SK-N-SH (cell line): ENCODE measurements around the gene PCNX2. TPM values are rescaled to one million over a fixed set of nuclear protein-coding genes. Genes with fewer than 3 reads are reported as not detected.

ENCODE experiments used
- CTCF ChIA-PET: fragments of 300-600, 350-600 bp; formaldehyde crosslinking; extraction: SDS; loops from one replicate; lab custom pipeline; 2021; lab: Yijun Ruan, JAX
- POLR2A ChIA-PET: fragments of 350-600 bp; sonication (Branson Sonifier 250); formaldehyde crosslinking; extraction: SDS; loops from one replicate; lab custom pipeline; 2020; ENCODE audit warnings: antibody characterized with exemption, inconsistent platforms; lab: Yijun Ruan, JAX
- DNase-seq: peaks from one replicate; pipeline ENCODE4 v3.0.0; 2012
- H2AFZ ChIP-seq: fragments of 200-600 bp; sonication (generic); 2 replicates; pipeline ENCODE4 v1.8.1; 2016; ENCODE audit warnings: antibody characterized with exemption, mild to moderate bottlenecking, low read depth
- H3F3A ChIP-seq: fragments of 200-600 bp; sonication (generic); replicated peaks from 2 replicates; pipeline ENCODE3; 2016; ENCODE audit warnings: antibody characterized with exemption, mild to moderate bottlenecking; ENCODE audit not compliant: insufficient read depth
- H3K27ac ChIP-seq, 2 experiments: fragments of 200-500 bp in 1 of 2; fragments of 200-600 bp in 1 of 2; sonication (Bioruptor generic) in 1 of 2; sonication (generic), shearing (Covaris generic) in 1 of 2; 2 replicates each; pipeline versions ENCODE4 v1.5.1 to v1.6.1; 2014 to 2016; ENCODE audit warnings: low read depth in 2 of 2, inconsistent platforms in 1 of 2, low read length in 1 of 2, mild to moderate bottlenecking in 1 of 2, mixed read lengths in 1 of 2
- H3K27me3 ChIP-seq: fragments of 200-600 bp; sonication (generic), shearing (Covaris generic); 2 replicates; pipeline ENCODE4 v1.6.1; 2016; ENCODE audit warnings: mixed run types; ENCODE audit not compliant: insufficient read depth
- H3K36me3 ChIP-seq, 2 experiments: fragments of 200-500 bp in 1 of 2; fragments of 200-600 bp in 1 of 2; sonication (Bioruptor generic) in 1 of 2; sonication (generic) in 1 of 2; replicated peaks in 1 of 2; 2 replicates each; pipeline versions ENCODE3 to v1.5.1; 2014 to 2016; ENCODE audit warnings: low read length in 1 of 2, mild to moderate bottlenecking in 1 of 2; ENCODE audit not compliant: insufficient read depth in 2 of 2, control insufficient read depth in 1 of 2
- H3K4me1 ChIP-seq, 2 experiments: fragments of 200-500 bp in 1 of 2; fragments of 200-600 bp in 1 of 2; sonication (Bioruptor generic) in 1 of 2; sonication (generic), shearing (Covaris generic) in 1 of 2; 2 replicates each; pipeline versions ENCODE4 v1.5.1 to v1.6.1; 2014 to 2016; ENCODE audit warnings: low read depth in 1 of 2, low read length in 1 of 2, mixed run types in 1 of 2; ENCODE audit not compliant: insufficient read depth in 2 of 2, control insufficient read depth in 1 of 2
- H3K4me2 ChIP-seq: fragments of 200-600 bp; sonication (generic), shearing (Covaris generic); 2 replicates; pipeline ENCODE4 v1.6.1; 2017; ENCODE audit warnings: mixed run types
- H3K4me3 ChIP-seq, 2 experiments: fragments of 200-500 bp in 1 of 2; fragments of 200-600 bp in 1 of 2; sonication (Bioruptor generic) in 1 of 2; sonication (generic), shearing (Covaris generic) in 1 of 2; 2 replicates each; pipeline versions ENCODE4 v1.5.1 to v1.8.1; 2014 to 2016; ENCODE audit warnings: low read depth in 2 of 2, inconsistent platforms in 1 of 2, low read length in 1 of 2, mild to moderate bottlenecking in 1 of 2, mixed read lengths in 1 of 2, moderate library complexity in 1 of 2
- H3K79me2 ChIP-seq: fragments of 200-600 bp; sonication (generic); 2 replicates; pipeline ENCODE4 v1.8.1; 2017; ENCODE audit warnings: mild to moderate bottlenecking; ENCODE audit not compliant: insufficient read depth
- H3K9ac ChIP-seq: fragments of 200-600 bp; sonication (generic); 2 replicates; pipeline ENCODE4 v1.6.1; 2017; ENCODE audit warnings: mixed run types
- H3K9me2 ChIP-seq: fragments of 200-600 bp; sonication (generic); 2 replicates; pipeline ENCODE4 v1.6.1; 2017; ENCODE audit warnings: mixed run types
- H3K9me3 ChIP-seq: fragments of 200-600 bp; sonication (generic); 2 replicates; pipeline ENCODE4 v1.6.1; 2017; ENCODE audit warnings: mixed run types, mild to moderate bottlenecking, moderate library complexity
- H4K20me1 ChIP-seq: fragments of 200-600 bp; sonication (generic); 2 replicates; pipeline ENCODE4 v1.6.1; 2017; ENCODE audit warnings: mild to moderate bottlenecking, mixed run types; ENCODE audit not compliant: insufficient read depth
- CHD2 ChIP-seq: fragments of 150-350 bp; IDR thresholded peaks from 2 replicates; pipeline ENCODE4 v1.6.1; 2018; ENCODE audit warnings: low read length; ENCODE audit not compliant: partially characterized antibody
- EP300 ChIP-seq, 2 experiments: IDR thresholded peaks; 2 replicates each; pipeline versions ENCODE4 v1.4.0 to v1.6.1; 2012; ENCODE audit warnings: borderline replicate concordance in 1 of 2, low read depth in 1 of 2, low read length in 1 of 2
- EZH2phosphoT487 ChIP-seq: fragments of 200-600 bp; sonication (generic); IDR thresholded peaks from 2 replicates; pipeline ENCODE4 v1.6.1; 2017; ENCODE audit warnings: low read depth, mixed run types, mild to moderate bottlenecking, antibody characterized with exemption, moderate library complexity, borderline replicate concordance
- FOSL2 ChIP-seq: IDR thresholded peaks from 2 replicates; pipeline ENCODE4 v1.4.0; 2012; ENCODE audit warnings: low read depth, mild to moderate bottlenecking, moderate library complexity, borderline replicate concordance
- FOXJ3 ChIP-seq: sonication (generic); formaldehyde crosslinking; IDR thresholded peaks from 2 replicates; pipeline ENCODE4 v1.5.1; 2020; ENCODE audit warnings: mild to moderate bottlenecking, missing genetic modification reagents
- GABPA ChIP-seq: IDR thresholded peaks from 2 replicates; pipeline ENCODE4 v1.4.0; 2012; ENCODE audit warnings: low read depth, mild to moderate bottlenecking
- GATA2 ChIP-seq: sonication (generic); formaldehyde crosslinking; IDR thresholded peaks from 2 replicates; pipeline ENCODE4 v1.5.0; 2020; ENCODE audit warnings: mild to moderate bottlenecking, missing genetic modification reagents
- JUND ChIP-seq: IDR thresholded peaks from 2 replicates; pipeline ENCODE4 v1.4.0; 2012
- MEF2A ChIP-seq: IDR thresholded peaks from 2 replicates; pipeline ENCODE4 v1.4.0; 2012; ENCODE audit warnings: low read depth, borderline replicate concordance
- MXI1 ChIP-seq: IDR thresholded peaks from 2 replicates; pipeline ENCODE4 v1.6.1; 2012; ENCODE audit warnings: mild to moderate bottlenecking, low read depth, low read length, improper control_type of control experiment
- POLR2AphosphoS5 ChIP-seq: IDR thresholded peaks from 2 replicates; pipeline ENCODE4 v1.6.1; 2012; ENCODE audit warnings: low read depth, low read length
- RAD21 ChIP-seq: IDR thresholded peaks from 2 replicates; pipeline ENCODE4 v1.6.1; 2012; ENCODE audit warnings: mild to moderate bottlenecking, low read length
- RXRA ChIP-seq: IDR thresholded peaks from 2 replicates; pipeline ENCODE4 v1.4.0; 2012; ENCODE audit warnings: low read depth, mild to moderate bottlenecking, borderline replicate concordance
- SIN3A ChIP-seq: IDR thresholded peaks from 2 replicates; pipeline ENCODE4 v1.6.1; 2012; ENCODE audit warnings: low read depth, mild to moderate bottlenecking, low read length, moderate library complexity, borderline replicate concordance
- SMC3 ChIP-seq: IDR thresholded peaks from 2 replicates; pipeline ENCODE4 v1.6.1; 2012; ENCODE audit warnings: low read depth, low read length, improper control_type of control experiment
- TEAD4 ChIP-seq: IDR thresholded peaks from 2 replicates; pipeline ENCODE4 v1.4.0; 2012; ENCODE audit warnings: mild to moderate bottlenecking, borderline replicate concordance; ENCODE audit not compliant: insufficient read depth
- YY1 ChIP-seq: IDR thresholded peaks from 2 replicates; pipeline ENCODE4 v1.4.0; 2012; ENCODE audit warnings: low read depth, mild to moderate bottlenecking
- whole genome bisulfite sequencing: methylation state at CpG from one replicate; pipeline ENCODE4 v1.1.6; 2017; ENCODE audit warnings: low lambda C conversion rate; 5-methylcytosine and 5-hydroxymethylcytosine counted together
- polyA plus RNA-seq, 3 experiments: library from polyadenylated mRNA; depleted of rRNA; stranded (reverse); fragments of >200 nt; gene quantifications; 2 replicates each; pipeline ENCODE4 v1.2.3, GENCODE V29; 2012
- TF ChIP-seq, protein P1 (sequence below): fragments of 150-350 bp; IDR thresholded peaks from 2 replicates; pipeline ENCODE4 v1.6.1; 2016; ENCODE audit warnings: mild to moderate bottlenecking, low read depth, low read length
- TF ChIP-seq, protein P2 (sequence below): IDR thresholded peaks from 2 replicates; pipeline ENCODE4 v1.6.1; 2012; ENCODE audit warnings: mild to moderate bottlenecking, low read depth, low read length, moderate library complexity
- TF ChIP-seq, protein P3 (sequence below): fragments of 150-350 bp; IDR thresholded peaks from 2 replicates; pipeline ENCODE4 v1.6.1; 2017; ENCODE audit warnings: antibody characterized with exemption, low read length, low read depth, borderline replicate concordance

PCNX2 gene
- polyA plus RNA-seq, 1 of the 3 experiments (the other 2 are of a cell fraction) = 10.6 TPM

DNA sequence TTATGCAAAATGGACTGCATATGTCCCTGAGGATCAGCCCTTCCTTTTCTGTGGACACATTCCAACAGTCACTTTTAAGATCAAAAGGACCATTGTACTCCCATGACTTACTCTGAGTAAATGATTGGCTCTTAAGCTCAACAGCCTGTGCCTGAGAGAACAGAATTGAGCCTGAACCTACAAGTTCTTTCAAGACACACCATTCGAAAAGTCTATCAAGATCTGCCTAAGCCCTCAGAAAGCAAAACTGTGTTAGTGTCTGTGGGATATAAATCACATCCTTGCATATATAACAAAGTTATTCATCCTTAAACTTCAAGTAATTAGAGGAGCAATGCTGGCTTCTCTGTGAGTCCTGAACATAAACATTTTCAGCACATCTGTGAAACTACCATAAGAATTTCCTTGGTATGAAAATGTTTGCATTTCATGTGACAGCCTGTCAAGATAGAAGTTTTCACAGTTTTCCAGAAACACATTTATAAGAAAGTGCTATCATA is 41.6 kb downstream of the PCNX2 start:
- H3K27me3 ChIP-seq = no peaks in the 10 kb centered on the region
- DNase-seq = no peak
- H3K79me2 ChIP-seq = no peaks in the 10 kb centered on the region
- no peaks in the 10 kb centered on the region for H4K20me1 ChIP-seq
- CTCF ChIA-PET = interaction anchor here (1.1 kb wide), 1 partner anchor 19 kb away, joined by 3 read pairs; no protein-coding TSS in a partner anchor
- POLR2A ChIA-PET = no interaction called here
- H3K4me2 ChIP-seq = no peak overlapping the region
- H3K4me1 ChIP-seq = peaks cover 0 to 2% of the 10 kb centered on the region in 2 experiments; a peak in 2 of 4 replicates
- no peaks in the 10 kb centered on the region for H3F3A ChIP-seq
- H3K27ac ChIP-seq = no peak overlapping the region
- H3K36me3 ChIP-seq = peaks cover 28 to 62% of the 10 kb centered on the region in 2 experiments
- H2AFZ ChIP-seq = no peak overlapping the region
- no peak overlapping the region for H3K9ac ChIP-seq
- H3K4me3 ChIP-seq = no peak overlapping the region
- TF ChIP-seq, protein P1, sequence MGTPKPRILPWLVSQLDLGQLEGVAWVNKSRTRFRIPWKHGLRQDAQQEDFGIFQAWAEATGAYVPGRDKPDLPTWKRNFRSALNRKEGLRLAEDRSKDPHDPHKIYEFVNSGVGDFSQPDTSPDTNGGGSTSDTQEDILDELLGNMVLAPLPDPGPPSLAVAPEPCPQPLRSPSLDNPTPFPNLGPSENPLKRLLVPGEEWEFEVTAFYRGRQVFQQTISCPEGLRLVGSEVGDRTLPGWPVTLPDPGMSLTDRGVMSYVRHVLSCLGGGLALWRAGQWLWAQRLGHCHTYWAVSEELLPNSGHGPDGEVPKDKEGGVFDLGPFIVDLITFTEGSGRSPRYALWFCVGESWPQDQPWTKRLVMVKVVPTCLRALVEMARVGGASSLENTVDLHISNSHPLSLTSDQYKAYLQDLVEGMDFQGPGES = no peak
- TF ChIP-seq, protein P2, sequence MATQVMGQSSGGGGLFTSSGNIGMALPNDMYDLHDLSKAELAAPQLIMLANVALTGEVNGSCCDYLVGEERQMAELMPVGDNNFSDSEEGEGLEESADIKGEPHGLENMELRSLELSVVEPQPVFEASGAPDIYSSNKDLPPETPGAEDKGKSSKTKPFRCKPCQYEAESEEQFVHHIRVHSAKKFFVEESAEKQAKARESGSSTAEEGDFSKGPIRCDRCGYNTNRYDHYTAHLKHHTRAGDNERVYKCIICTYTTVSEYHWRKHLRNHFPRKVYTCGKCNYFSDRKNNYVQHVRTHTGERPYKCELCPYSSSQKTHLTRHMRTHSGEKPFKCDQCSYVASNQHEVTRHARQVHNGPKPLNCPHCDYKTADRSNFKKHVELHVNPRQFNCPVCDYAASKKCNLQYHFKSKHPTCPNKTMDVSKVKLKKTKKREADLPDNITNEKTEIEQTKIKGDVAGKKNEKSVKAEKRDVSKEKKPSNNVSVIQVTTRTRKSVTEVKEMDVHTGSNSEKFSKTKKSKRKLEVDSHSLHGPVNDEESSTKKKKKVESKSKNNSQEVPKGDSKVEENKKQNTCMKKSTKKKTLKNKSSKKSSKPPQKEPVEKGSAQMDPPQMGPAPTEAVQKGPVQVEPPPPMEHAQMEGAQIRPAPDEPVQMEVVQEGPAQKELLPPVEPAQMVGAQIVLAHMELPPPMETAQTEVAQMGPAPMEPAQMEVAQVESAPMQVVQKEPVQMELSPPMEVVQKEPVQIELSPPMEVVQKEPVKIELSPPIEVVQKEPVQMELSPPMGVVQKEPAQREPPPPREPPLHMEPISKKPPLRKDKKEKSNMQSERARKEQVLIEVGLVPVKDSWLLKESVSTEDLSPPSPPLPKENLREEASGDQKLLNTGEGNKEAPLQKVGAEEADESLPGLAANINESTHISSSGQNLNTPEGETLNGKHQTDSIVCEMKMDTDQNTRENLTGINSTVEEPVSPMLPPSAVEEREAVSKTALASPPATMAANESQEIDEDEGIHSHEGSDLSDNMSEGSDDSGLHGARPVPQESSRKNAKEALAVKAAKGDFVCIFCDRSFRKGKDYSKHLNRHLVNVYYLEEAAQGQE = no peak
- TF ChIP-seq EP300 (IDR thresholded peaks at IDR 0.05; ENCODE audit: borderline replicate concordance in 1 of 2, low read depth in 1 of 2, low read length in 1 of 2) = no peak
- TF ChIP-seq YY1 = no peak
- no peak for TF ChIP-seq RXRA
- TF ChIP-seq GABPA = no peak
- no peak for TF ChIP-seq CHD2
- TF ChIP-seq JUND = no peak
- TF ChIP-seq GATA2 (CRISPR knock-in tag) = no peak
- H3K9me2 ChIP-seq = no peaks in the 10 kb centered on the region
- WGBS = 100% methylated on average over 1 of the region's 1 CpG
- no peaks in the 10 kb centered on the region for H3K9me3 ChIP-seq

DNA sequence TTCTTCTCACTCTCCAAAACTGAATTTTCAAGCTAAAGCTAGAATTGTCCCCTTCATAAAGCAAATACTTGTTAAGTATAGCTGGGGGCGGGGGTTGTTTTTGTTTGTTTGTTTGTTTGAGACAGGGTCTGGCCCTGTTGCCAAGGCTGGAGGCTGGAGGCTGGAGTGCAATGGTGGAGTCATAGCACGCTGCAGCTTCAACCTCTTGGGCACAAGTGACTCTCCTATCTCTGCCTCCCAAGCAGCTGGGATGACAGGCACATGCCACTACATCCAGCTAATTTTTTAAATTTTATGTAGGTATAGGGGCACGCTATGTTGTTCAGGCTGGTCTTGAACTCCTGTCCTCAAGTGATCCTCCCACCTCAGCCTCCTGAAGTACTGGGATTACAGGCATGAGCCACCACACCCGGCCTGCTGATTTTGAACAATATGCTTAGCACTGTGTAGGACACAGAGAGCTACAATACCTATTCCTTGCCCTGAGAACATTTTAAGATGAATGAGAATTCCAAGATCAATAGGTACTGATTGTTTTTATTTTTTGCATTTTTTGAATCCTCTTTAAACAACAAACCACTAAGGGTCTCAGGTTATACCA is 42.2 kb downstream of the PCNX2 start:
- ChIA-PET CTCF (interaction anchor here (1.1 to 1.4 kb wide), 2 partner anchors 11 to 18 kb away, joined by 3 to 4 read pairs; no protein-coding TSS in a partner anchor), POLR2A (no interaction called here)
- TF ChIP-seq EZH2phosphoT487 = no peak
- TF ChIP-seq FOXJ3 (CRISPR knock-in tag) = no peak
- TF ChIP-seq SMC3 = no peak
- no peak for TF ChIP-seq POLR2AphosphoS5
- no peak for TF ChIP-seq TEAD4
- no peak for TF ChIP-seq MEF2A
- TF ChIP-seq, protein P3, sequence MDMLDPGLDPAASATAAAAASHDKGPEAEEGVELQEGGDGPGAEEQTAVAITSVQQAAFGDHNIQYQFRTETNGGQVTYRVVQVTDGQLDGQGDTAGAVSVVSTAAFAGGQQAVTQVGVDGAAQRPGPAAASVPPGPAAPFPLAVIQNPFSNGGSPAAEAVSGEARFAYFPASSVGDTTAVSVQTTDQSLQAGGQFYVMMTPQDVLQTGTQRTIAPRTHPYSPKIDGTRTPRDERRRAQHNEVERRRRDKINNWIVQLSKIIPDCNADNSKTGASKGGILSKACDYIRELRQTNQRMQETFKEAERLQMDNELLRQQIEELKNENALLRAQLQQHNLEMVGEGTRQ = no peak
- TF ChIP-seq MXI1 = no peak
- TF ChIP-seq SIN3A = no peak
- no peak for TF ChIP-seq RXRA
- no peak for TF ChIP-seq CHD2
- TF ChIP-seq, protein P1 = no peak
- no peak for TF ChIP-seq RAD21
- no peak for TF ChIP-seq FOSL2

More for the DNA sequence above, 42.2 kb downstream of the PCNX2 start:
- H4K20me1 ChIP-seq = no peaks in the 10 kb centered on the region
- no peaks in the 10 kb centered on the region for H3K79me2 ChIP-seq
- H3K27me3 ChIP-seq = no peaks in the 10 kb centered on the region
- H3K4me3 ChIP-seq = no peak overlapping the region
- H3K4me2 ChIP-seq = no peak overlapping the region
- no peak overlapping the region for H3K9ac ChIP-seq
- DNase-seq = no peak
- no peak overlapping the region for H2AFZ ChIP-seq
- peaks cover 0 to 2% of the 10 kb centered on the region in 2 experiments; a peak in 2 of 4 replicates for H3K4me1 ChIP-seq
- no peaks in the 10 kb centered on the region for H3K9me2 ChIP-seq
- WGBS = 100% methylated on average over 4 of the region's 4 CpGs
- H3F3A ChIP-seq = no peaks in the 10 kb centered on the region
- H3K9me3 ChIP-seq = no peaks in the 10 kb centered on the region
- H3K36me3 ChIP-seq = peaks cover 28 to 62% of the 10 kb centered on the region in 2 experiments
- no peak overlapping the region for H3K27ac ChIP-seq
